ENCODE data around the gene MED31.

- TF ChIP-seq CTCF (IDR thresholded peaks at IDR 0.05; ENCODE audit: low read length) (no peak), EZH2 (optimal IDR thresholded peaks at IDR 0.05; ENCODE audit: low read depth, low read length) (no peak)
Observed at GRCh38 chr17:6626616-6627015, 24.8 kb downstream of the MED31 start.

All from MM.1S (cell line).